Left lung (tissue), 10 donors: ENCODE measurements around the gene XPR1. TPM values are rescaled to one million over a fixed set of nuclear protein-coding genes. Genes with fewer than 3 reads are reported as not detected.

Experiments used
- ATAC-seq: fragments of 200-7000 bp; cut with Tn5 transposase; one replicate; pipeline ENCODE4 v1.9.1; 2020; ENCODE audit warnings: moderate library complexity
- DNase-seq, 4 donors: peaks; one replicate each; pipeline ENCODE4 v3.0.0-alpha.2; 2013 to 2020
- H3K27ac ChIP-seq, 2 donors: fragments of 200-600 bp; sonication (generic) in 1 of 2; one replicate each; pipeline versions ENCODE4 v1.5.0 to v1.8.0; 2020 to 2021
- H3K27me3 ChIP-seq, 2 donors: fragments of 200-600 bp; sonication (generic) in 1 of 2; one replicate each; pipeline versions ENCODE4 v1.5.0 to v1.8.0; 2020 to 2021
- H3K36me3 ChIP-seq, 2 donors: fragments of 200-600 bp; sonication (generic) in 1 of 2; one replicate each; pipeline versions ENCODE4 v1.5.0 to v1.8.0; 2020 to 2021
- H3K4me1 ChIP-seq, 2 donors: fragments of 200-600 bp; one replicate each; pipeline ENCODE4 v1.8.0; 2021
- H3K4me3 ChIP-seq, 2 donors: fragments of 200-600 bp; sonication (generic) in 1 of 2; one replicate each; pipeline versions ENCODE4 v1.5.0 to v1.8.0; 2020 to 2021; ENCODE audit warnings: mild to moderate bottlenecking in 1 of 2
- H3K9me3 ChIP-seq, 2 donors: fragments of 200-600 bp; sonication (generic) in 1 of 2; one replicate each; pipeline versions ENCODE4 v1.5.0 to v1.8.0; 2020 to 2021
- CTCF ChIP-seq, 2 donors: fragments of 200-600 bp; sonication (generic) in 1 of 2; IDR thresholded peaks; one replicate each; pipeline versions ENCODE4 v1.5.0 to v1.8.0; 2021; ENCODE audit warnings: antibody characterized with exemption in 2 of 2
- intact Hi-C, 2 donors: fragments of 100-400 bp; cut with DNase I; formaldehyde crosslinking; loops; one replicate each; pipeline versions ENCODE4 v1.11.2 to v1.14.2; 2022
- polyA plus RNA-seq, 6 donors: library from polyadenylated mRNA; unstranded; fragments of 120-200 nt; gene quantifications; one replicate each; pipeline ENCODE4 v1.2.1, GENCODE V29; 2013; ENCODE audit not compliant: insufficient read length in 6 of 6
- total RNA-seq, 2 donors: library from RNA; stranded (reverse); fragmentation: NEBNext Ultra II Directional; extraction: Animal tissue kit (Norgen Biotek cat#: 25700); gene quantifications; one replicate each; pipeline ENCODE4 v1.2.1, GENCODE V29; 2021
- donor health status: DM: no; HTN: yes; CAD: no.
- donor health status: DM: no; HTN: no; CAD: no.

Gene XPR1
- total and polyA plus RNA-seq, 8 donors: 24.6 to 34.2 (median 27.8) TPM

DNA sequence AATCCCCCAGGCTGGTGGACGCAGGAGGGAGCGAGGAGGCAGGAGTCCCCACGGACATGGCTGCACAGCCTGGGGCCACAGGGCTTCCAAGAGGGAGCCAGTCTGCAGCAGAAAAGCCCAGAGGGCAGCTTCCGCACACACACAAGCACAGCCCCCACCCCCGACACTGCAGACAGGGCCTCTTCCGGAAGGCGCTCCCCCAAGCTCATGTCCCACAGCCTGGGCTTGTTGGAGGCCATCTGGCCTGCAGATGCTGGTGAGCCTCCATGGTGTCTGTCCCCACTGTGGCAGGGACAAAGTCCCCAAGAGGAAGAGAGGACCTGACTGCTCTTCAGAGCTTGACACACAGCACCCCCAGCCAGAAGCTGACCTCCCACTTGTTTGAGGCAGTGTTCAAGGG is 267.4 kb downstream of the XPR1 start:
- no peak for TF ChIP-seq CTCF (IDR thresholded peaks at IDR 0.05)
- intact Hi-C loops: no loop called here
- Histone ChIP-seq H3K9me3 (no peaks in the 10 kb centered on the region), H3K4me1 (no peaks in the 10 kb centered on the region), H3K36me3 (no peaks in the 10 kb centered on the region), H3K27me3 (no peaks in the 10 kb centered on the region), H3K27ac (no peak overlapping the region), H3K4me3 (no peak overlapping the region)
- ATAC-seq: no peak
- no peak for DNase-seq

- no peaks in the 10 kb centered on the region for H3K4me1 ChIP-seq
- ATAC-seq (no peak), DNase-seq (no peak)
- no peak overlapping the region for H3K4me3 ChIP-seq
- intact Hi-C loops: no loop called here
- no peaks in the 10 kb centered on the region for H3K36me3 ChIP-seq
- H3K27ac ChIP-seq: no peak overlapping the region
- TF ChIP-seq CTCF (IDR thresholded peaks at IDR 0.05): no peak
- no peaks in the 10 kb centered on the region for H3K9me3 ChIP-seq
- no peaks in the 10 kb centered on the region for H3K27me3 ChIP-seq
These were observed 269.5 kb downstream of the XPR1 start for GRCh38 chr1:180901076-180901990.

GRCh38 chr1:180902541-180902940 is 270.7 kb downstream of the XPR1 start:
- intact Hi-C loops: no loop called here
- ATAC-seq (no peak), DNase-seq (no peak)
- Histone ChIP-seq H3K9me3 (no peaks in the 10 kb centered on the region), H3K27me3 (no peaks in the 10 kb centered on the region), H3K36me3 (no peaks in the 10 kb centered on the region), H3K27ac (no peak overlapping the region), H3K4me1 (no peaks in the 10 kb centered on the region), H3K4me3 (no peak overlapping the region)
- TF ChIP-seq CTCF (IDR thresholded peaks at IDR 0.05): no peak

- no peak for ATAC-seq
- intact Hi-C loops: no loop called here
- H3K27ac ChIP-seq: no peak overlapping the region
- H3K4me1 ChIP-seq: no peaks in the 10 kb centered on the region
- H3K36me3 ChIP-seq: no peaks in the 10 kb centered on the region
- H3K27me3 ChIP-seq: peaks cover 0 to 10% of the 10 kb centered on the region in 2 donors
- no peak for DNase-seq
- no peak for TF ChIP-seq CTCF (IDR thresholded peaks at IDR 0.05)
- no peak overlapping the region for H3K4me3 ChIP-seq
- H3K9me3 ChIP-seq: no peaks in the 10 kb centered on the region
These were observed 274.1 kb downstream of the XPR1 start for GRCh38 chr1:180905927-180906326.

DNA sequence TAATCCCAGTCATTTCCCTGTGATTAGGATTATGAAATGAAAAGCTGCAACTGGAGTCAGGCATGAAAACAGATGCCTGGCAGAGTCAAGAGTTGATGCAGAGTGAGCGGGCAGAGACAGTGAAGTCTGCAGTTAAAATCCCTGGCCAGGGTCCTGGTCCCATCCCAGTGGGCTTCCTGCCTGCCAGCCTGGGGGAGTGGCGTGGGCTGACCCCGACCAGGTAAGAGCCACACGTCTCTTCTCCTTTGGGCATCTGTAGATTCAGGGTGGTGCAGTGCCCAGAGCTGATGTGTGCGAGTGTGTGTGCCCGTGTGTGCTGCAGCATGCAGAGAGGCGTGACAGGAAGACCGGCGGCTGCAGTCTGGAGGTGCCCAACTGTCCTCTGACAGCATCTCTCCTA is 274.7 kb downstream of the XPR1 start:
- peaks cover 0 to 3% of the 10 kb centered on the region in 2 donors for H3K4me1 ChIP-seq
- no peak for ATAC-seq
- no peak for TF ChIP-seq CTCF (IDR thresholded peaks at IDR 0.05)
- peaks cover 0 to 16% of the 10 kb centered on the region in 2 donors for H3K27me3 ChIP-seq
- no peaks in the 10 kb centered on the region for H3K9me3 ChIP-seq
- no peak overlapping the region for H3K4me3 ChIP-seq
- no peak overlapping the region for H3K27ac ChIP-seq
- no peak for DNase-seq
- no peaks in the 10 kb centered on the region for H3K36me3 ChIP-seq
- intact Hi-C loops: no loop called here
